Esophagus muscularis mucosa (tissue), 4 donors: ENCODE data around the gene FOLR3. TPM values are rescaled to one million over a fixed set of nuclear protein-coding genes. Genes with fewer than 3 reads are reported as not detected.
"Not testable (repeated sequence)": the region's sequence is repeated elsewhere in the genome, so short reads cannot be mapped to it uniquely, and the experiment has no call there.

ENCODE experiments used
- DNase-seq: peaks from one replicate; pipeline ENCODE4 v3.0.0-alpha.2; 2017; ENCODE audit errors: extremely low spot score
- H3K27ac ChIP-seq, 4 donors: fragments of 200-600 bp; sonication (generic); replicated peaks in 1 of 4; 1 replicate in 3 of 4; 2 replicates in 1 of 4; pipeline ENCODE4 v1.5.1; 2016 to 2019; ENCODE audit warnings: mild to moderate bottlenecking in 1 of 4
- H3K27me3 ChIP-seq, 4 donors: fragments of 200-600 bp; sonication (generic); one replicate each; pipeline versions ENCODE4 v1.5.1 to v1.6.0; 2016 to 2019
- H3K36me3 ChIP-seq, 4 donors: fragments of 200-600 bp; sonication (generic); one replicate each; pipeline ENCODE4 v1.5.1; 2016 to 2019
- H3K4me1 ChIP-seq, 4 donors: fragments of 200-600 bp; sonication (generic); one replicate each; pipeline ENCODE4 v1.5.1; 2016 to 2019
- H3K4me3 ChIP-seq, 4 donors: fragments of 200-600 bp; sonication (generic); 1 replicate in 2 of 4; 2 replicates in 2 of 4; pipeline ENCODE4 v1.5.1; 2016 to 2019; ENCODE audit warnings: mild to moderate bottlenecking in 4 of 4, moderate library complexity in 1 of 4
- H3K9me3 ChIP-seq, 4 donors: fragments of 200-600 bp; sonication (generic); 1 replicate in 3 of 4; 2 replicates in 1 of 4; pipeline ENCODE4 v1.5.1; 2016 to 2019
- EP300 ChIP-seq: sonication (generic); formaldehyde crosslinking; IDR thresholded peaks from one replicate; pipeline ENCODE4 v1.6.1; 2017; ENCODE audit warnings: antibody characterized with exemption
- POLR2A ChIP-seq: fragments of 450-650 bp; IDR thresholded peaks from one replicate; pipeline ENCODE4 v1.6.1; 2017; ENCODE audit warnings: antibody characterized with exemption, moderate library complexity, mild to moderate bottlenecking, low read depth
- POLR2AphosphoS5 ChIP-seq, 2 donors: sonication (generic); formaldehyde crosslinking; IDR thresholded peaks; one replicate each; pipeline ENCODE4 v1.6.1; 2017; ENCODE audit warnings: antibody characterized with exemption in 2 of 2
- WGBS: methylation state at CpG from one replicate; pipeline ENCODE4 v1.1.5; 2018; 5-methylcytosine and 5-hydroxymethylcytosine counted together
- intact Hi-C: fragments of 100-400 bp; cut with DNase I; formaldehyde crosslinking; loops from one replicate; pipeline ENCODE4 v1.15.1; 2023
- total RNA-seq, 4 donors: library from RNA; depleted of rRNA; stranded (reverse); fragments of >200 nt; gene quantifications; one replicate each; pipeline versions ENCODE4 v1.1.0 to v1.2.1, GENCODE V29; 2016
- TF ChIP-seq, protein P1 (sequence below), 3 experiments: fragments of 200-600 bp in 2 of 3; fragments of 450-650 bp in 1 of 3; sonication (generic) in 2 of 3; IDR thresholded peaks; one replicate each; pipeline ENCODE4 v1.5.1; 2017 to 2019; ENCODE audit warnings: antibody characterized with exemption in 3 of 3, mild to moderate bottlenecking in 2 of 3, moderate library complexity in 1 of 3

Gene FOLR3
- total RNA-seq, 4 donors from 2014 or later, result 0.50 to 0.83 TPM; not detected in 2

DNA sequence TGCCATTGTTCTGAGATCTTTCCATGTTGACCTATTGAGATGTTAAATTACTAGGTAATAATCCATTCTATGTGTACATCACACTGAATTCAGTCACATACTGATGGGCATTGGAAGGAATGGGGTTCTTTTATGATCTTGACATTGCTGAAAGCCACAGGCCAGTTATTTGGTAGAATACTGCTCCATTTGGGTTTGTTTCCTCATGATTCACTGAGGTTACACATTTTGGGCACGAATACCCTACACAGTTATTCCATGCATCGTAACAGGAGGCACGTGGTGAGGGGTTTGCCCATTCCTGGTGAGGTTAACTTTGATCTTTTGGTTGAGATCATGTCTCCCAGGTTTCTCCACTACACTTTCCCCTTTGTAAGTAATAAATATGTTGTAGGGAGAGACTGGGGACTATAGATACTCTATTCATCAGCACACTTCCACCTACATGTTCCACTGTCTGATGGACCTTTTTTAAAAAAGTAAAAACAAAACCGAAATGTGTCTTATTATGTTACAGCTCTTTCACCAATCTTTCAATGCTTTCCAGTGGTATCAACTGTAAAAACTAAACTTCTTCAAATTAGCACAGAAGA, 44.4 kb downstream of the FOLR3 start:
- no peak overlapping the region for H3K27ac ChIP-seq
- TF ChIP-seq POLR2AphosphoS5 (IDR thresholded peaks at IDR 0.05), result no peak
- no peak for TF ChIP-seq POLR2A
- TF ChIP-seq, protein P1, sequence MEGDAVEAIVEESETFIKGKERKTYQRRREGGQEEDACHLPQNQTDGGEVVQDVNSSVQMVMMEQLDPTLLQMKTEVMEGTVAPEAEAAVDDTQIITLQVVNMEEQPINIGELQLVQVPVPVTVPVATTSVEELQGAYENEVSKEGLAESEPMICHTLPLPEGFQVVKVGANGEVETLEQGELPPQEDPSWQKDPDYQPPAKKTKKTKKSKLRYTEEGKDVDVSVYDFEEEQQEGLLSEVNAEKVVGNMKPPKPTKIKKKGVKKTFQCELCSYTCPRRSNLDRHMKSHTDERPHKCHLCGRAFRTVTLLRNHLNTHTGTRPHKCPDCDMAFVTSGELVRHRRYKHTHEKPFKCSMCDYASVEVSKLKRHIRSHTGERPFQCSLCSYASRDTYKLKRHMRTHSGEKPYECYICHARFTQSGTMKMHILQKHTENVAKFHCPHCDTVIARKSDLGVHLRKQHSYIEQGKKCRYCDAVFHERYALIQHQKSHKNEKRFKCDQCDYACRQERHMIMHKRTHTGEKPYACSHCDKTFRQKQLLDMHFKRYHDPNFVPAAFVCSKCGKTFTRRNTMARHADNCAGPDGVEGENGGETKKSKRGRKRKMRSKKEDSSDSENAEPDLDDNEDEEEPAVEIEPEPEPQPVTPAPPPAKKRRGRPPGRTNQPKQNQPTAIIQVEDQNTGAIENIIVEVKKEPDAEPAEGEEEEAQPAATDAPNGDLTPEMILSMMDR (IDR thresholded peaks at IDR 0.05), result no peak
- TF ChIP-seq EP300, result no peak
- H3K9me3 ChIP-seq, result no peaks in the 10 kb centered on the region
- H3K4me1 ChIP-seq, result peaks cover 0 to 5% (median 0%) of the 10 kb centered on the region in 4 donors
- no peaks in the 10 kb centered on the region for H3K36me3 ChIP-seq
- H3K27me3 ChIP-seq, result no peaks in the 10 kb centered on the region
- no peak for DNase-seq
- intact Hi-C loops, result no loop called here
- WGBS, result 81% methylated on average over 4 of the region's 4 CpGs
- no peak overlapping the region for H3K4me3 ChIP-seq

DNA sequence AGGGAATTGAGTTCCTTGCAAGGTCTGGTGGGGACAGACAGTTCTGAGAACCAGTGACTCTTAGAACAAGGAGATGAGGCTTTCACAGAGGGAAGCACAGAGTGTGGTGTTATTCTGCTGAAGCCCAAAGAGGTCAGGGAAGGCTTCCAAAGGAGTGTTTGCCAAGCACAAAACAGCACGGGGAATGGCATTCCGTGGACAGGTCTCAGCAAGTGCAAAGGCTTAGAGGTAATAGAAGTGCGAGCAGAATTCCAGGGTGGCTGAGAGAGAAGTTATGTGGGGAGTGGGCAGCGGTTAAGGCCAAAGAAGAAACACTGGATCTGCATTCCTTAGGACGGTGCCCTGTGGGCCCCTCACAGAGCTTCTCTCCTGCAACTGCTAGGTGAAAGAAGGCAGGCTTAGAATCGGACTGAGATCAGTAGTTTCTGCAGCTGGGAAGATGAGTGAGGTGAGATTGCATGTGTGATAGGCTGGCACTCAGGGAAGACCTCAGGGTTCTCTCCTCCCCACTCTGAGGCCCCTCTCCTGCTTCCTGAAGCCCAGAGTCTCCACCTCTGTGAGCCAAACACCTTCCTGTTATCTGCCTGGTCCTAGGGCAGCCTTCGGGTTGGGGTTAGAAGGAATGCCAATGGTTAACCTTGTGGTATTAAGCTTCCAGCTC, 45.5 kb downstream of the FOLR3 start:
- H3K27ac ChIP-seq, H3K4me3 ChIP-seq, H3K9me3 ChIP-seq, intact Hi-C loops, H3K27me3 ChIP-seq, H3K36me3 ChIP-seq, H3K4me1 ChIP-seq, DNase-seq: not testable (repeated sequence)
- 63% methylated on average over 7 of the region's 7 CpGs for WGBS

DNA sequence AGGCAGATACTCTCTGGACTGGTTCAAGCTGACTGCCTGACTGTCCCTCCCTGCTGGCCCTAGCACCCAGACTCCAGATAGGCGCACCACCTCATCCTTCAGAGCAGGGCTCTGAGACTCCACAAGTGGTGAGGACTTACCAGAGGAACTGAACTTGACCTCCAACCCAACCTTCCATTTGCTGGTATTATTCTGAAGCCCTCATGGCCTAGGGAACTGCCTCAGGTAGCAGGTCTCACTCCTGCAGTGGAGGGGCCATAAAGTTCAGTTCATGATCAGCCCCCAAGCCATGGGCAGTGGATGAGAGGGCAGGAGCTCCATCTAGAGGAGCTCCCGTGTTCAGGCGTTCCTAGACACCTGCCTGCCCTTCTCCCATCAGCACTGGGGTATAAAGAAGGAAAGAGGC, 46.0 kb downstream of the FOLR3 start:
- WGBS, result no CpG with 5 or more reads among the region's 3 CpGs
- intact Hi-C loops, result not testable (repeated sequence)

DNA sequence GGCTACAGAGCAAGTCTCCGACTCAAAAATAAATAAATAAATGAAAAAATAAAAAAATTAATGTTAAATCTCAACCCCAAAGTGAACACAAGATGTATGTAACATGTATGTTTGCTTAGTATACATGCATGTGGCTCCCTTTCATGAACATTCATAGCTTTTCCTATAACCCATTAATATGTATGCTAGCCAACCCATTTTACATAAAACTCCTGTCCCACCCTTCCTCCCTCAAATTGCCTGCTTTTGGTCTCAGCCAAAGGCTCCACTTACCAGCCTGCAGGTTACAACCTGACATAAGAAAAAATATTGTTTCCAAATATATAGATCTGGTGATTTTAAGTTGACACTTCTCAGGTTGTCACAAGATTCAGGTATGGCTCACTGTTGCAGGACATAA, 52.7 kb downstream of the FOLR3 start:
- WGBS, result 82% methylated on average over 1 of the region's 1 CpG
- Histone ChIP-seq H3K9me3 (no peaks in the 10 kb centered on the region), H3K4me3 (no peak overlapping the region), H3K36me3 (no peaks in the 10 kb centered on the region), H3K27ac (no peak overlapping the region), H3K4me1 (peaks cover 0 to 3% (median 0%) of the 10 kb centered on the region in 4 donors), H3K27me3 (no peaks in the 10 kb centered on the region)
- intact Hi-C loops, result no loop called here
- TF ChIP-seq, protein P1 (IDR thresholded peaks at IDR 0.05), result no peak
- TF ChIP-seq POLR2A (no peak), POLR2AphosphoS5 (IDR thresholded peaks at IDR 0.05) (no peak), EP300 (no peak)
- DNase-seq, result no peak

More for the DNA sequence above, 46.0 kb downstream of the FOLR3 start:
- not testable (repeated sequence) for H3K4me1 ChIP-seq, H3K27ac ChIP-seq, H3K4me3 ChIP-seq, DNase-seq, H3K9me3 ChIP-seq, H3K27me3 ChIP-seq, H3K36me3 ChIP-seq

Other genes with a start within 250 kb of the FOLR3 start
- gene XNDC1N, start 207.1 kb upstream of the FOLR3 start, total RNA-seq, result 10 to 100 TPM in 1 of 4 donors, 1 to 10 TPM in 3; 5.6 to 10.4 (median 8.8) TPM
- 10 to 100 TPM; 13.7 to 25.9 (median 18.6) TPM for gene RNF121, start 206.7 kb upstream of the FOLR3 start, total RNA-seq
- 1 to 10 TPM; 2.7 to 9.4 (median 5.9) TPM for gene IL18BP, start 136.8 kb upstream of the FOLR3 start, total RNA-seq
- 100 to 1,000 TPM; 214 to 328 (median 272) TPM for gene NUMA1, start 55.2 kb upstream of the FOLR3 start, total RNA-seq
- gene LRRC51, start 54.9 kb upstream of the FOLR3 start, total RNA-seq, result 10 to 100 TPM in 1 of 4 donors, 1 to 10 TPM in 3; 9.1 to 10.0 (median 9.2) TPM
- 100 to 1,000 TPM in 2 of 4 donors, 10 to 100 TPM in 2; 86.8 to 103 (median 98.0) TPM for gene LAMTOR1, start 32.4 kb upstream of the FOLR3 start, total RNA-seq
- gene TOMT, start 29.8 kb upstream of the FOLR3 start, total RNA-seq, result not detected
- 10 to 100 TPM; 43.5 to 58.1 (median 48.1) TPM for gene ANAPC15, start 23.0 kb upstream of the FOLR3 start, total RNA-seq
- gene FOLR1, start 56.4 kb downstream of the FOLR3 start, total RNA-seq, result 1 to 10 TPM in 1 of 4 donors, under 1 TPM in 1, not detected in 2; 0.40 to 1.0 TPM
- gene FOLR2, start 81.1 kb downstream of the FOLR3 start, total RNA-seq, result 10 to 100 TPM; 26.6 to 78.7 (median 33.1) TPM
- 100 to 1,000 TPM in 2 of 4 donors, 10 to 100 TPM in 2; 61.6 to 158 (median 100) TPM for gene INPPL1, start 89.0 kb downstream of the FOLR3 start, total RNA-seq
- 1 to 10 TPM; 1.2 to 1.3 (median 1.3) TPM for gene PHOX2A, start 108.5 kb downstream of the FOLR3 start, total RNA-seq